GM18505 (cell line): ENCODE measurements around the gene MCHR1.
"Not testable (repeated sequence)": the region's sequence is repeated elsewhere in the genome, so short reads cannot be mapped to it uniquely, and the experiment has no call there.

Experiments
- ATAC-seq: cut with Tn5 transposase; IDR thresholded peaks from one replicate; pipeline ENCODE4 v1.9.1; 2021; ENCODE audit not compliant: unreplicated experiment
- POLR2A ChIP-seq: IDR thresholded peaks from 4 replicates; pipeline ENCODE4 v1.6.1; 2011; ENCODE audit warnings: borderline replicate concordance; ENCODE audit not compliant: insufficient read depth, insufficient read length; ENCODE audit errors: extremely low read depth

Gene MCHR1

GRCh38 chr22:40668611-40669411, 10.5 kb upstream of the MCHR1 start:
- TF ChIP-seq POLR2A = no peak
- ATAC-seq = no peak

GRCh38 chr22:40670058-40670457, 9.2 kb upstream of the MCHR1 start:
- ATAC-seq = no peak

GRCh38 chr22:40671369-40671768, 7.9 kb upstream of the MCHR1 start:
- no peak for TF ChIP-seq POLR2A
- no peak for ATAC-seq

More at GRCh38 chr22:40670058-40670457, 9.2 kb upstream of the MCHR1 start:
- TF ChIP-seq POLR2A = no peak

- no peak for ATAC-seq
- TF ChIP-seq POLR2A = no peak
Observed at GRCh38 chr22:40671796-40672360, 7.4 kb upstream of the MCHR1 start.

- no peak for TF ChIP-seq POLR2A
- ATAC-seq = no peak
Observed at GRCh38 chr22:40673017-40673416, 6.3 kb upstream of the MCHR1 start.

GRCh38 chr22:40674274-40674673, 5.0 kb upstream of the MCHR1 start:
- ATAC-seq = no peak
- TF ChIP-seq POLR2A = no peak

GRCh38 chr22:40676166-40676565, 3.1 kb upstream of the MCHR1 start:
- ATAC-seq = not testable (repeated sequence)

- TF ChIP-seq POLR2A = no peak
- no peak for ATAC-seq
Observed at GRCh38 chr22:40676644-40677043, 2.6 kb upstream of the MCHR1 start.

- no peak for ATAC-seq
- no peak for TF ChIP-seq POLR2A
Observed at GRCh38 chr22:40678493-40679248, 613 bp upstream of the MCHR1 start.

GRCh38 chr22:40679964-40680818, 907 bp downstream of the MCHR1 start:
- ATAC-seq = no peak

GRCh38 chr22:40680819-40681183, 1.5 kb downstream of the MCHR1 start:
- ATAC-seq = no peak
- no peak for TF ChIP-seq POLR2A

More at GRCh38 chr22:40679964-40680818, 907 bp downstream of the MCHR1 start:
- no peak for TF ChIP-seq POLR2A

- TF ChIP-seq POLR2A = no peak
- ATAC-seq = no peak
Observed at GRCh38 chr22:40681451-40681850, 2.2 kb downstream of the MCHR1 start.

- no peak for ATAC-seq
- no peak for TF ChIP-seq POLR2A
Observed at GRCh38 chr22:40684728-40685127, 5.4 kb downstream of the MCHR1 start.
